ENCODE measurements around the gene ADGRL3. TPM values are rescaled to one million over a fixed set of nuclear protein-coding genes. Genes with fewer than 3 reads are reported as not detected.

The ADGRL3 gene
- polyA plus RNA-seq, 2 donors: 0.12 to 0.20 TPM

DNA sequence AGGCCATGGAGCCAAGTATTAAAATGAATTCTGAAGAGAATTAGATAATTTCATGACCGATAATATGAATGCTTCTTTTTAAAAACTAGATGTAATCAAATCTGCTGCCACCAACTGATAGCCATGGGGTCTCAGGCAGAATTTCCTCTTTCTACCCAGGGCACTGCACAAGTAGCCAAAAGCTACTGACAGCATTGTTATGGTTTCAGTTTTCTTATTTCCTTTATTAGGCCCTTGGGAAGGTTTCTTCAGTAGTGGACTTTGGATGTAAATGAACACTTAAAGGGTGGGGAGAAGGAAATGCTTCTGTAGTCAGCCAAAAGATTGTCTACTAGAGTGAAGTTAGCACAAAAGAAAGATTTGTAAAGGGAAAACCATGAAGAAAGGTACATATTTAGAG, 686.0 kb downstream of the ADGRL3 start:
- H3K9me3 ChIP-seq (ENCODE audit: control insufficient read depth in 2 of 2, insufficient read depth in 1 of 2, low read depth in 1 of 2, low read length in 1 of 2): no peaks in the 10 kb centered on the region
- 51 to 71% methylated on average over 1 of the region's 1 CpG for WGBS, 2 donors

DNA sequence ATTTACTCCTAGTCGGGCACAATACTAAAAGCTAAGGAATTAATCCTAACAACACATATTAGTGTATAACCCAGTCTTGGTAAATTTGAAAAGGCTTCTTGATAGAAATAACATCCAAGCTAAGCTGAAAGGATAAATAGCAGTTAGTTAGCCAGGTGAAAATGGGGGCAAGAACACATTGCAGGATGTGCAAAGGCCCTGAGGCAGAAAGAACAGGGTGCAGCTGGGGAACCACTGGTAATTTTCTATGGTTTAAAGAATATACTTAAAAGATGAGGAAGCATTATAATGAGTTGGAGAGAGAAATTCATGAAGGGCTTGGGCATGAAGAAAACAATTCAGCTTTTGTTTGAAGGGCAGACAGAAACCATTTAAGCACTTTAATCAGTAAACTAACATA, 689.0 kb downstream of the ADGRL3 start:
- Histone ChIP-seq H3K9me3 (ENCODE audit: control insufficient read depth in 2 of 2, insufficient read depth in 1 of 2, low read depth in 1 of 2, low read length in 1 of 2) (no peaks in the 10 kb centered on the region), H3K4me1 (ENCODE audit: control insufficient read depth in 2 of 2, insufficient read depth in 2 of 2, low read length in 1 of 2) (no peaks in the 10 kb centered on the region), H3K27me3 (ENCODE audit: control insufficient read depth in 1 of 2, insufficient read depth in 2 of 2, low read length in 2 of 2) (no peaks in the 10 kb centered on the region), H3K4me3 (ENCODE audit: low read depth in 1 of 2, low read length in 2 of 2) (no peak overlapping the region), H3K36me3 (ENCODE audit: control insufficient read depth in 2 of 2, insufficient read depth in 2 of 2, low read length in 1 of 2) (no peaks in the 10 kb centered on the region), H3K27ac (ENCODE audit: low read depth in 2 of 2, low read length in 1 of 2) (no peak overlapping the region)
- WGBS, 2 donors: 86 to 90% methylated on average over 1 of the region's 1 CpG

More for the DNA sequence above, 686.0 kb downstream of the ADGRL3 start:
- no peak overlapping the region for H3K4me3 ChIP-seq (ENCODE audit: low read depth in 1 of 2, low read length in 2 of 2)
- no peaks in the 10 kb centered on the region for H3K4me1 ChIP-seq (ENCODE audit: control insufficient read depth in 2 of 2, insufficient read depth in 2 of 2, low read length in 1 of 2)
- no peaks in the 10 kb centered on the region for H3K36me3 ChIP-seq (ENCODE audit: control insufficient read depth in 2 of 2, insufficient read depth in 2 of 2, low read length in 1 of 2)
- no peak overlapping the region for H3K27ac ChIP-seq (ENCODE audit: low read depth in 2 of 2, low read length in 1 of 2)
- no peaks in the 10 kb centered on the region for H3K27me3 ChIP-seq (ENCODE audit: control insufficient read depth in 1 of 2, insufficient read depth in 2 of 2, low read length in 2 of 2)

DNA sequence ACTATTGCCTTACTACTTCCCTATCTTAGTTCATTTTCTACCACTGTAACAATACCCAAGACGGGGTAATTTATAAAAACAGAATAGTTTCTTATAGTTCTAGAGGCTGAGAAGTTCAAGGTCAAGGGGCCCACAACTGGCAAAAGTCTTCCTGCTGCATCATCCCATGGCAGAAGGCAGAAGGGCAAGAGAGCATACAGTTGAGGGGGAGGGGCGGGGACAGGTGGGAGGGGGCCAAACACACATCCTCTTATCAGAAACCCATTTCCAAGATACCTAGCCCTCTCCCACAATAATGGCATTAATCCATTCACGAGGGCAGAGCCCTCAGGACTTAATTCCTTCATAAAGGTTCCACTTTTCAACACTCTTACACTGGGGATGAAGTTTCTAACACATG, 690.2 kb downstream of the ADGRL3 start:
- H3K4me1 ChIP-seq (ENCODE audit: control insufficient read depth in 2 of 2, insufficient read depth in 2 of 2, low read length in 1 of 2): no peaks in the 10 kb centered on the region
- H3K27ac ChIP-seq (ENCODE audit: low read depth in 2 of 2, low read length in 1 of 2): no peak overlapping the region
- no peak overlapping the region for H3K4me3 ChIP-seq (ENCODE audit: low read depth in 1 of 2, low read length in 2 of 2)
- 69 to 78% methylated on average over 3 of the region's 3 CpGs for WGBS, 2 donors
- H3K27me3 ChIP-seq (ENCODE audit: control insufficient read depth in 1 of 2, insufficient read depth in 2 of 2, low read length in 2 of 2): no peaks in the 10 kb centered on the region
- no peaks in the 10 kb centered on the region for H3K36me3 ChIP-seq (ENCODE audit: control insufficient read depth in 2 of 2, insufficient read depth in 2 of 2, low read length in 1 of 2)
- H3K9me3 ChIP-seq (ENCODE audit: control insufficient read depth in 2 of 2, insufficient read depth in 1 of 2, low read depth in 1 of 2, low read length in 1 of 2): no peaks in the 10 kb centered on the region

DNA sequence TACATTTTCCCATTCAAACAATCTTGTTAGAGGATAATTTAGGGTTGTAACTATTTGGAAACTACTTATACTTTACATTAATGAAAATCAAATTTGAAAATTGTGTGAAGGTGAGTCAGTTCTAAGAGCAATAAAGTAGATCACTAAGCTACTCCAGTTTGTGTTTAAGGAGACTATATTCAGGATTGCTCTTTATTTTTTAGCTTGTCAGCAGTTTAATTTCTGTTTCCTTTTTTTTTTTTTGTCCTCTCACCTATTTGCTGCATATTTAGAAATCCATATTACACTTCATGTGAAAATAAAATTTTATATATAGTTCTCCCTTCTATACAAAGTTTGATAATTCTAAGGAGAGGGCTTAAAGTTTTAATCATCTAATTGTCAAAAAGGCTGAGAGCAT, 691.8 kb downstream of the ADGRL3 start:
- Histone ChIP-seq H3K4me3 (ENCODE audit: low read depth in 1 of 2, low read length in 2 of 2) (no peak overlapping the region), H3K27me3 (ENCODE audit: control insufficient read depth in 1 of 2, insufficient read depth in 2 of 2, low read length in 2 of 2) (no peaks in the 10 kb centered on the region), H3K27ac (ENCODE audit: low read depth in 2 of 2, low read length in 1 of 2) (no peak overlapping the region), H3K4me1 (ENCODE audit: control insufficient read depth in 2 of 2, insufficient read depth in 2 of 2, low read length in 1 of 2) (no peaks in the 10 kb centered on the region), H3K36me3 (ENCODE audit: control insufficient read depth in 2 of 2, insufficient read depth in 2 of 2, low read length in 1 of 2) (no peaks in the 10 kb centered on the region), H3K9me3 (ENCODE audit: control insufficient read depth in 2 of 2, insufficient read depth in 1 of 2, low read depth in 1 of 2, low read length in 1 of 2) (no peaks in the 10 kb centered on the region)

DNA sequence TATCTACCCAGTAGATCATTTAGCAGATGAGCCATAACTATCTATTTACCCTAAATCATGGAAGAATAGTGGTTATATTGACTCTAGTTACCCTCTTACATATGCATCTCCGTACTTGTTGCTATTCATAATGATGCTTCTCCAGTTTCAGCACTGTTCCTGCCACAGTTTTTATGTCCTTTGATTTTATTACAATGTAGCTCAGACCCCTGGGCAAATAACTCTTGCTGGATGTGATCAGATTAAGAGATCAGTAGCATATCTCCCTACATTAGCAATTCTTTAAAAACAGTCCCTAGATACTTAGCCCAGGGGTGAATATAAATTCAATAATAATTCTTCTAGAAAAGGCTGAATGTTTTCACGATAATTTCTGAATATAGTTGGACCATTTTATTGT, 696.5 kb downstream of the ADGRL3 start:
- Histone ChIP-seq H3K36me3 (ENCODE audit: control insufficient read depth in 2 of 2, insufficient read depth in 2 of 2, low read length in 1 of 2) (no peaks in the 10 kb centered on the region), H3K4me3 (ENCODE audit: low read depth in 1 of 2, low read length in 2 of 2) (no peak overlapping the region), H3K4me1 (ENCODE audit: control insufficient read depth in 2 of 2, insufficient read depth in 2 of 2, low read length in 1 of 2) (no peaks in the 10 kb centered on the region), H3K27me3 (ENCODE audit: control insufficient read depth in 1 of 2, insufficient read depth in 2 of 2, low read length in 2 of 2) (no peaks in the 10 kb centered on the region), H3K27ac (ENCODE audit: low read depth in 2 of 2, low read length in 1 of 2) (no peak overlapping the region), H3K9me3 (ENCODE audit: control insufficient read depth in 2 of 2, insufficient read depth in 1 of 2, low read depth in 1 of 2, low read length in 1 of 2) (no peaks in the 10 kb centered on the region)
- 76 to 77% methylated on average over 2 of the region's 2 CpGs for WGBS, 2 donors

DNA sequence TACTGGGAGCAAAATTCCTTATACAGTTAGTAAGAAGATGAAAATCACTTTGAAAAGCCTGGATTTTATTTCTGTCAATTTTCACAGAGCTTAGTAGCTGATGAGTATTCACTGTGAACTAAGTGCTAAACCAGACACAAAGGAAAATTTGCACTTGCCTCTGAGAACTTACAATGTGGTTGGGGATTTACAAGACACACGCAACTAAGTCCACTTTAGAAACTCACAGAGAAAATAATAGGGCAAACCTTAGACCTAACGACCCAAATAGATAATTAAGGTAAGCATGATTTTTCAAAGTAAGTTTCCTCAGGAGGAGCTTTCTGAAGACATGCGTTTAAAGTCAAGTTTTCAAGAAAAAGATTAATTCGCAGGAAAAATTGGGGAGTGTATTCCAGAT, 708.9 kb downstream of the ADGRL3 start:
- Histone ChIP-seq H3K4me1 (ENCODE audit: control insufficient read depth in 2 of 2, insufficient read depth in 2 of 2, low read length in 1 of 2) (no peaks in the 10 kb centered on the region), H3K36me3 (ENCODE audit: control insufficient read depth in 2 of 2, insufficient read depth in 2 of 2, low read length in 1 of 2) (no peaks in the 10 kb centered on the region), H3K27me3 (ENCODE audit: control insufficient read depth in 1 of 2, insufficient read depth in 2 of 2, low read length in 2 of 2) (no peaks in the 10 kb centered on the region), H3K4me3 (ENCODE audit: low read depth in 1 of 2, low read length in 2 of 2) (no peak overlapping the region), H3K27ac (ENCODE audit: low read depth in 2 of 2, low read length in 1 of 2) (no peak overlapping the region), H3K9me3 (ENCODE audit: control insufficient read depth in 2 of 2, insufficient read depth in 1 of 2, low read depth in 1 of 2, low read length in 1 of 2) (no peaks in the 10 kb centered on the region)
- 79 to 88% methylated on average over 4 of the region's 4 CpGs for WGBS, 2 donors

DNA sequence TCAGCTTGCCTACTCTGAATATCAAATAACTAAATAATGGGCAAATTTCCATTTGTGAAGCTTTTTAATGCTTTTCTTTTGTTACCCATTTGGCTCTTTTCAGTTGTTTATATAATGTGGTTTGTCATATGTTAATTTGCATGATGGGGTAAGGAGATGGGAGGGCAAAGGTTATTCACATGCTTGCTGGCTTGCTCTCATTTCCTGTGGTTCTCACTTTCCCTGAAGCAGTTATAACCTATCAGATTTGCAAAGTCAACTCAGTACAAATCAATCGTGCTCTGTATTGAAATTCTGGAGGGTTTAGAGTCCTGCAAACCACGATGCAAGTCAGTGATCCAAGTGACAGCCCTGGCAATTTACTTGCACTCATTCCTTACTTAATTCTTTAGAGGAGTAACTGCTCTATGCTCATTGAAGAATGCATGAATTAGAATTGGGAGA, 711.2 kb downstream of the ADGRL3 start:
- Histone ChIP-seq H3K27ac (ENCODE audit: low read depth in 2 of 2, low read length in 1 of 2) (no peak overlapping the region), H3K4me1 (ENCODE audit: control insufficient read depth in 2 of 2, insufficient read depth in 2 of 2, low read length in 1 of 2) (no peaks in the 10 kb centered on the region), H3K27me3 (ENCODE audit: control insufficient read depth in 1 of 2, insufficient read depth in 2 of 2, low read length in 2 of 2) (no peaks in the 10 kb centered on the region), H3K9me3 (ENCODE audit: control insufficient read depth in 2 of 2, insufficient read depth in 1 of 2, low read depth in 1 of 2, low read length in 1 of 2) (no peaks in the 10 kb centered on the region), H3K36me3 (ENCODE audit: control insufficient read depth in 2 of 2, insufficient read depth in 2 of 2, low read length in 1 of 2) (no peaks in the 10 kb centered on the region), H3K4me3 (ENCODE audit: low read depth in 1 of 2, low read length in 2 of 2) (no peak overlapping the region)
- 27 to 35% methylated on average over 2 of the region's 2 CpGs for WGBS, 2 donors

DNA sequence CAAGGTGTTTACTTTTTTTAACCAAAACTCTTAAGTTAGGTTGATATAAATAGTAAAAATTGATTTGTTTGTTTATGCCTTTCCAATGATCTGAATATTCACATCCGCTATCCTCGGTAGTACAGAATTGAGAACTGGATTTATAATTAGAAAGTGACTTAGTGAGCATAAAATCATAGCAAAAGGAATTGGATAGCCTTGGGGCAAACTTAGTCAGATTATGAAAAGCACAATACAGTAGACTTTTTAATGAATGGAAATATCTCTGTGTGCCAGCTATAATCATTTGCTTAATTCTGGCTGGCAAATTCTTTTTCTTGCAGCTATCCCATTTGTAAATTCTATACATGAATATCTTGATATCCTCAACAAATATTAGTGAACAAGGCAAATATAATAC, 713.5 kb downstream of the ADGRL3 start:
- no peak overlapping the region for H3K27ac ChIP-seq (ENCODE audit: low read depth in 2 of 2, low read length in 1 of 2)
- 67 to 75% methylated on average over 2 of the region's 2 CpGs for WGBS, 2 donors

DNA sequence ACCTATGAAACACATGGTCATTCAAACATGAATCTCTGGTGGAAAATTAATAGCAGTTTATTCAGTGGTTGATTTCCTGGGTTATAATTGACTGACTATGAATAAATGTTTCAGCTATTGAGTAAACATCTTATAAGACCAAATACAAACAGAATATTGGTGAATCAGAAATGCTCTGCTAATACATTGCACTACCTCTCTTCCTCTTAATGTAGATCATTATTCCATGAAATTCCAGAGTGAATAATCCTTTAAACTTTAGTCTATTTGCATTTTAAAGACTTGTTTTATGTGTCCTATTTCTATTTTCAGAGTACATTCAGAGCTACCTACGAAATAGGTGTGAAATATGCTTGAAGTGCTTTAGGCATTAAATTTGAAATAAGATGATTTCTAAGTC, 715.4 kb downstream of the ADGRL3 start:
- Histone ChIP-seq H3K4me1 (ENCODE audit: control insufficient read depth in 2 of 2, insufficient read depth in 2 of 2, low read length in 1 of 2) (no peaks in the 10 kb centered on the region), H3K9me3 (ENCODE audit: control insufficient read depth in 2 of 2, insufficient read depth in 1 of 2, low read depth in 1 of 2, low read length in 1 of 2) (no peaks in the 10 kb centered on the region), H3K36me3 (ENCODE audit: control insufficient read depth in 2 of 2, insufficient read depth in 2 of 2, low read length in 1 of 2) (no peaks in the 10 kb centered on the region), H3K27ac (ENCODE audit: low read depth in 2 of 2, low read length in 1 of 2) (no peak overlapping the region), H3K4me3 (ENCODE audit: low read depth in 1 of 2, low read length in 2 of 2) (no peak overlapping the region), H3K27me3 (ENCODE audit: control insufficient read depth in 1 of 2, insufficient read depth in 2 of 2, low read length in 2 of 2) (no peaks in the 10 kb centered on the region)
- WGBS, 2 donors: 75 to 90% methylated on average over 1 of the region's 1 CpG

More for the DNA sequence above, 713.5 kb downstream of the ADGRL3 start:
- no peak overlapping the region for H3K4me3 ChIP-seq (ENCODE audit: low read depth in 1 of 2, low read length in 2 of 2)
- no peaks in the 10 kb centered on the region for H3K4me1 ChIP-seq (ENCODE audit: control insufficient read depth in 2 of 2, insufficient read depth in 2 of 2, low read length in 1 of 2)
- H3K9me3 ChIP-seq (ENCODE audit: control insufficient read depth in 2 of 2, insufficient read depth in 1 of 2, low read depth in 1 of 2, low read length in 1 of 2): no peaks in the 10 kb centered on the region
- no peaks in the 10 kb centered on the region for H3K36me3 ChIP-seq (ENCODE audit: control insufficient read depth in 2 of 2, insufficient read depth in 2 of 2, low read length in 1 of 2)
- H3K27me3 ChIP-seq (ENCODE audit: control insufficient read depth in 1 of 2, insufficient read depth in 2 of 2, low read length in 2 of 2): no peaks in the 10 kb centered on the region

DNA sequence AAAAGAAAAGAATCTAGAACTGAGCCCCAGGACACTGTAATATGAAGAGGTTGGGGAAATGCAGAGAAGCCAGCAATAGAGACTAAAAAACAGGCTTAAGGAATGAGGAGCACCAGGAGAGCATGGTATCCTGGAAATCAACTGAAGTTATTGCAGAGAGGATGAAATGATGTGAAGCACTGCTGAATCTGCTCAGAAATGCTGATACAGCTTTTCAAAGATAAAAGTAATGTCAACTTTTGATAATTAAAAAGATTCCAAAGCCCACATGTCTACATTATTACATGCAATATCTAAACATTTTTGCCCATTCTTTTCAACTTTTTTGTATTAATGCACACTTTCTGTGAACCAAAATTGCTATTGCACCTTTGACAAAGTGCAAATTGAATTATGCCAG, 718.4 kb downstream of the ADGRL3 start:
- no peak overlapping the region for H3K27ac ChIP-seq (ENCODE audit: low read depth in 2 of 2, low read length in 1 of 2)
- H3K9me3 ChIP-seq (ENCODE audit: control insufficient read depth in 2 of 2, insufficient read depth in 1 of 2, low read depth in 1 of 2, low read length in 1 of 2): no peaks in the 10 kb centered on the region
- no peaks in the 10 kb centered on the region for H3K27me3 ChIP-seq (ENCODE audit: control insufficient read depth in 1 of 2, insufficient read depth in 2 of 2, low read length in 2 of 2)
- H3K4me1 ChIP-seq (ENCODE audit: control insufficient read depth in 2 of 2, insufficient read depth in 2 of 2, low read length in 1 of 2): no peaks in the 10 kb centered on the region
- H3K36me3 ChIP-seq (ENCODE audit: control insufficient read depth in 2 of 2, insufficient read depth in 2 of 2, low read length in 1 of 2): no peaks in the 10 kb centered on the region
- H3K4me3 ChIP-seq (ENCODE audit: low read depth in 1 of 2, low read length in 2 of 2): no peak overlapping the region
